GM18868 (cell line): ENCODE measurements around the gene BBS9.

ENCODE experiments used
- ATAC-seq: cut with Tn5 transposase; IDR thresholded peaks from one replicate; pipeline ENCODE4 v1.9.1; 2021; ENCODE audit warnings: mild to moderate bottlenecking, moderate library complexity; ENCODE audit not compliant: unreplicated experiment

BBS9 gene

DNA sequence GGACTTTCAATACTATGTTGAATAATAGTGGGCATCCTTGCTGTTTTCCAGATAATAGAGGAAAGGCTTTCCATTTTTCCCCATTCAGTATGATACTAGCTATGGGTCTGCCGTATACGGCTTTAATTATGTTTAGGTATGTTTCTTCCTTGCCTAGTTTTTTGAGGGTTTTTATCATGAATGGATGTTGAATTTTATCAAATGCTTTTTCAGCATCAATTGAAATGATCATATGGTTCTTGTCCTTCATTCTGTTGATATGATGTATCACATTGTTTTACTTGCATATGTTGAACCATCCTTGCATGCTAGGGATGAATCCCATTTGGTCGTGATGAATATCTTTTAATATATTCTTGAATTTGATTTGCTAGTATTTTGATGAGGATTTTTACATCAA is 11.0 kb upstream of the BBS9 start:
- ATAC-seq: no peak

DNA sequence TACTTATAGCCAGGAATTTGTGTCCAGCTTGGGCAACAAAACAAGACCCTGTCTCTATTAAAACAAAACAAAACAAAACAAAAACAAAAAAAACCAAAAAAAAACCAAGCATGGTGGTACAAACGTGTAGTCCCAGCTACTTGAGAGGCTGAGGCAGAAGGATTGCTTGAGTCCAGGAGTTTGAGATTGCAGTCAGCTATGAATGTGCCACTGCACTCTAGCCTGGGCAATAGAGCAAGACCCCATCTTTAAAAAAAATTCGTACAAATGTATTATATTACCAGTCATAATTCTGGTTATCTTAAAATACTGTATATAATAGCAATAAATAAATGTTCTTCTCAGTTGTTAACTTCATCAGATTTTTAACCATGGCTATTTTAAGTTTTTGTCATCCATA is 2.3 kb upstream of the BBS9 start:
- ATAC-seq: no peak

DNA sequence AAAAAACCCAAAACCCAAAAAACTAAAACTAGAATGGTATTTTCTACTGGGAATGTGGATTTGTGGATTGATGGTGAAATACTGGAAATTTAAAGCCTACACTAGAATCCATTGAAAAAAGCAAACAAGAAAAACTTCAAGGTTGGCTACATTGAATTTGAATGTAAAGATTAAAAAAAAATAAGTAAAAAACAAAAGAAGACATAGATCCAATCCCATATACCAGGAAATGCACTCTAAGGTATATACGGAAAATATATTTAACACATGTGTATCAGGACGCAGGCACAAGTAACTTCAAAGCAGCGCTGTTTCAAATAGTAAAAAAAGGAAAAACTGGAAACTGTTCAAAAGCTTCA is 754 bp upstream of the BBS9 start:
- ATAC-seq: no peak

DNA sequence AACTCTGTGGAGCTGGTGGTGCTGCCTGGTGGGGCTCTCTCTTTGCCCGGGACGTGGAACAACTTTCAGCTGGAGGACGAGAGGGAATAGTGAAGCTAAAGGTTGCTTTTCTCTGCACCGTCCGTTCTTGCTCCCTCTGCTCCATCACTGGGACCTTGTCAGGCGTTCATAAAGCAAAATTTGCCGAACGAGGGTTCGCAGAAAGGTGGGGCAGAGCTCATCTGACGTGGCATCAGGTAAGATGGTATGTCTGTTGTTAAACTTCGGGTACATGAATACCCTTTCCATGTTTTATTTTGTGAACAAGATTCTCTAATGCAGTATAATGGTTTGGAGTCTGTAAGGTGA is 416 bp downstream of the BBS9 start:
- ATAC-seq: peak; percentile 0

DNA sequence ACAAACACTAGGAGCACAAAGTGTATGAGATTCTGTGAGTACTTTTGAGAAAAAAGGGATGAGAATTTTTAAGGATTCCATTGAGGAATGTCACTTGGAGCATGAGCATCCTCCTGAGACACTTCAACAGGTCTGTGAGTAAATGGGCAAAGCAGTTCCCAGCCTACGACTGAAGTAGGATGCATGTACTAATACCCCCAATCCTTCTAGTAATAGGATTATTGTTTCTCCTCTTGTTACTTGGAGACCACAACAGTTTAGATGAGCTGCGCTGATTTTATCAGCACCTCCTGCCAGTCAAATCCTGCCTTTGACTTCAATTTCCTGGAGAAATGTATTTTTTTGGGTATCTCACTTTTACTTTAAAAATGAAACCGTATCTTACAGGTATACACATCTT is 820 bp downstream of the BBS9 start:
- ATAC-seq: no peak

DNA sequence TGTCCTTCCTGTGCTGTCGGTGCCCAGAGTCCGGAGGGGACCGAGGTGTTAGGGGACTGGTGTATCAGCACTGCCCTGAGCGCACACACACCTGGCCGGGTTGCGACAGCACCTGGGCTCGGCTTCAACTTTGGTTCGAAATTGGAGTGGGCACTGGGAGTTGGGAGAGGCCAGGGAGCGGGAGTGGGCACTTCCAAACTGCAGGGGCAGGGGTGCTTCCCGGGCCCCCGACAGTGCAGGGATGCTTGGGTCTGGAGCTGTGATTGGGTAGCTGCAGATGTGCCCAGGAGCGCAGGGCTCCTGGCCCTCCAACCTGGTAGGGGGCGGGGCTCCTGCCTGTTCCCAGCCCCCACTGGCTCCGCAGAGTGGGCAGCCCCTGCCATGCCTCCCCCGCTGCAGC is 7.7 kb downstream of the BBS9 start:
- ATAC-seq: no peak

DNA sequence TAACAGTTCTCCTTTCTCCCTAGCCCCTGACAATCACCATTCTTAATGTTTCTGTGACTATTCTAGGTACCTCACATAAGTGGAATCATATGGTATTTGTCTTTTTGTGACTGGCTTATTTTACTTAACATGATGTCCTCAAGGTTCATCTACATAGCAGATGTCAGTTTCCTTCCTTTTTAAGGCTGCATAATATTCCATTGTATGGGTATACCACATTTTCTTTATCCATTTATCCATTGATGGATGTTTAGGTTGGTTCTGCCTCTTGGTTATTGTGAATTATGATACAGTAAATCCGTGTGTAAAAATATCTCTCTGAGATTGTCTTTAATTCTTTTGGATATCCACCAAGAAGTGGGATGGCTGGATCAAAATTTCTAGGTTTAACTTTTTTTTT is 13.2 kb downstream of the BBS9 start:
- no peak for ATAC-seq

DNA sequence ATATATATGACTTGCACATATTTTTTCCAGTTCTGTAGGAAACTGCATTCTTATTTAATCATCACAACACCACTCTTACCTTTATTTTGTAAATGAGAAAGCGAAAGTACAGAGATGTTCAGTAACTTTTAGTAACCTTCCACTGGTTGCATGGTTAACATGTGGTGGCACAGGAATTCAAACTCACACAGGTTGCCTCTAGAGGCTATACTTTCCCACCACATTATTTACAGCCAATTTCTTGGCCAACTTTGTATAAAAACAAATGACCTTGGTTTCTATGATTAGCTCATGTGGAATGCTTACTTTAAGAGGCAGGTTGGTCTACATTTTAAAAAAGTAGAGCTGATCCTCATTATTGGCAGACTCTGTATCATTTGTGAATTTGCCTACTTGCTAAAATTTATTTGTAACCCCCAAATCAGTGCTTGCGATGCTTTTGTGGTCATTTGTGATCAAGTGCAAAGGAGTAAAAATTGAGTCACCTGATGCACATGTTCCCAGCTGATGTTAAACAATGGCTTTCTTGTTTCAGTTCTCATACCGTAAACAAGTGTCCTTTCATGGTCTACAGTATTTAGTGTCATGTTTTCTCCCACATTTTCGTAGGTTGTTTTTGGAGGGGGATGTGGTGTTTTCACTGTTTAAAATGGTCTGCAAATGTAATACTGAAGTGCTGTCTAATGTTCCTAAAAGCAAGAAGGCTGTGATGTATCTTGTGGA is 14.8 kb downstream of the BBS9 start:
- ATAC-seq: peak; percentile 74

DNA sequence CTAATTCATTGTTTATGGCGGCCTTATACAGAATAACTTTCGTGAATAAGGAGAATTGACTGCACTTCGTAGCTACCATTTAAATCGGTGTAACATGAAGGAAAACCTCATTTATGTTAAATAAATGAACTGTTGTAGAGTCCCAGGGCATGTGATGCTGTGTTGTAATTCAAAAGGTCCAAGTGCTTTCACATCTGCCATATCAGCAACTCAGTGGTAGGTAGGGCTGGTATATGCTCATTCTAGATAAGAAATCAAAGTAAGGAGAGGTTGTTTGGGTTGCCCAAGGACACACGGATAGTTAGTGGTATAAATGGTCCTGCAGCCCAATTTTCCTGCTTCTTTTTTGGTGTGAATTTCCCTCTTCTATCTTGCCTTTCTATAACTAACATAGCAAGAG is 15.8 kb downstream of the BBS9 start:
- ATAC-seq: no peak

DNA sequence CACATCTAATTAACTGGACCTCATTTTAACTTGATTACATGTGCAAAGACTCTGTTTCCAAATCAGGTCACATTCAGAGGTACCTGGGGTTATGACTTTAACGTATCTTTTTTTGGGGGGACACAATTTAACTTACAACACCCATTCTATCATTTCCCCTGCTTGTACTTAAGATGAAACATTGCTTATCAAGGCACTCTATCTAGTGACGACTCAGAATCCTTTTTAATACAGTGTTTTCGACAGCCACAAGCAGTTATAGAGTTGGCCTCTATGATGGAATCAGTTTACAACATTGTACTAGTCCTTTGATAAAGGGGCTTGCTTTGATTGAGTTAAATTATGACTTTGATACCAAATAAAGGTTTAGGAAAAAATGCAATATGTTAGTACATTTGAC is 22.7 kb downstream of the BBS9 start:
- no peak for ATAC-seq

DNA sequence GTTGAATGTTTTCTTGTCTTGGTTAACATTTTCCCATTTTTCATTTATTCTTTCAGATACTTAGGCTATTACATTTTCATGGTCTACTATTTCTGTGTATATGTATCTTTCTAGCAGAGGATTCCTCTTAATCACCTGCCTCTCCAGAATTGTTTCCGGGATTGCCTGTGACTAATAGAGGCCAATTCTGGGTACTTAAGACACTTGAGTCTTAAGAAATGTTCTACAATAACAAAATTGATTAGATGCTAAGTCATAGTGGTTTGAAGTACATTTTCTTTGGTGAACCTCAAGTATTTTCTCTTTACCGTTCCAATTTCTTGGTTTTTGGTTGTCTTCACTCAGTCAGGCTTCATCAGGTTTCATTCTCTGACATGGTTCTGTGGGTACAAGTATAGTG is 26.4 kb downstream of the BBS9 start:
- no peak for ATAC-seq

DNA sequence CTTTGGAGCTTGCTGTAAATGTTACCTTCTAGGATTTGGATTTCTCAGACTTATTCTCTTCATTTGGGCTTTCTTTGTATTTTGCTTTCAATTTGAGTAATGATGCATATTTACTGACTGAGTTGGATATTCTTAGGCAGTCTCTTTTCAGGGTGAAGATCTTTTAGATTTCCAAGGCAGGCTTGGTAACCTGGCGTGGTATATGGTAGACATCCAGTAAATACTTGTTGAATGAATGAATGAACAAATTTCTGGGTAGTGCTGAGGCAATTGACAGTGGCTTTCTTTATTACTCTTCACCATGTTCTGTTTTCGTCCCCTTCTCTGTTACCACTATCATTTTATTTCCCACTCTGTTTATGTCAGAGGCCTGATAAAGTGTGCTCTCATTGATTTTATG is 27.1 kb downstream of the BBS9 start:
- ATAC-seq: no peak

DNA sequence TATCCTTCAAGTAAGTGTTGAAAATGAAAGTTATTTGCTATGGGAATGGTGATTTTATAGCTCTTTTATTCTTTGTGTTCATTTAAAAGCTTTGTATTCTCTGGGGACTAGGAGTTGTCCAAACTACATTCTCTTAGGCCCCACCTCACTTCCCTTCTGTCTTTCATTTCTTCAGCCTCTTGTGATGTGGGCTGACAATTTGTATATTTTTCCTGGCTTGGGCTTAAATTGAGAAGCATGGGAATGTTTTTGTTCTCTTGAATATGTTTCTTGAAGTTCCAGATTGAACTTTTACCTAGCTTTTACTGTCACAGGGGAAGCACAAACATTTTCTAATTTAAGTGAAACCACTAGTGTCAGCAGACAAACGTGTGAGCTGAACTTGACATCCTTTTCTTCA is 27.9 kb downstream of the BBS9 start:
- no peak for ATAC-seq

DNA sequence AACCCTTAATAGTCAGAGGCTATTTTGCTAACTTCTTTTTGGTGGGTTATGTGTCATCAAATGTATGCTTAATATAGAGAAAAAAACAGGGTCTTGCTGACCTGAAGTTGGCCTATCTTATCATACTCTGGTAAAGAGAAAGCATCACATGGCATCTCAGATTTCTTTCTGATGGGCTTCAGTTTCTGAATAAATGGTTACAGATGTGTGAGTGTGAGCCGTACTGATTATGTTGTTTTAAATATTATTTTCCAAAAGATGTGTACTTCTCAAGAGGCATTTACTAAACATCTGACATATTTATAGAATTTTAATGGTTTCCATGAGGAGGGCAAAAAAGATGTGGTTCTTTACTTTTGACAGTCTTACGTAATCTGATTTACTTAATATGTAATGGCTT is 28.4 kb downstream of the BBS9 start:
- ATAC-seq: no peak

DNA sequence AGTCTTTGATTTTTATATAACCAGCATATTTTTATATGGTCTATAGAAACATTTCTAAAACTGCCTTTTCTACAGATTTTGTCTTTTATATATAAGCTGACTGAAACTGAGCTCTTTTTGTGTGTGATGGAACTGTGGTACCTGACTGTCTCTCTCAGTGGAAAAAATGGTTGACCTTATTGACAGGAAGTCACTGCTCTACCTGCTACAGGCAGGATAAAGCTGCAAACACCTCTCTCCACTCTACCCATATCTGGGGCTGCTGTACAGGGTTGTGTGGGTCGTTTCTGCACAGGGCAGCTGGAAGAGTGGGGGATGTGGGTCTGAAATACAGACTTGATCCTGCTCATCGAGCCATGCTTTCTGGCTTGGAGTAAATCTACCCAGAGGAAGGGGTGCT is 48.5 kb downstream of the BBS9 start:
- ATAC-seq: no peak

DNA sequence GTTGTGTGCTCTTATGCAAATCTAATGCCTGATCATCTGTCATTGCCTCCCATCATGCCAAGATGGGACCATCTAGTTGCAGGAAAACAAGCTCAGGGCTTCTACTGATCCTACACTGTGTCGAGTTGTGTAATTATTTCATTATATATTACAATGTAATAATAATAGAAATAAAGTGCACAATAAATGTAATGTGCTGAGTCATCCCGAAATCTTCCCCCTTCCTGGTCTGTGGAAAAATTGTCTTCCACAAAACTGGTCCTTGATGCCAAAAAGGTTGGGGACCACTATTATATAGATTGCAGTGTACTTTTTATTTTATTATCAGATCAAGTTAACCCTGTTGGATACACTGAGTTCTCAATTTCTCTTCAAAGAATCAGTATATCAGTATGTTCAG is 50.2 kb downstream of the BBS9 start:
- no peak for ATAC-seq

DNA sequence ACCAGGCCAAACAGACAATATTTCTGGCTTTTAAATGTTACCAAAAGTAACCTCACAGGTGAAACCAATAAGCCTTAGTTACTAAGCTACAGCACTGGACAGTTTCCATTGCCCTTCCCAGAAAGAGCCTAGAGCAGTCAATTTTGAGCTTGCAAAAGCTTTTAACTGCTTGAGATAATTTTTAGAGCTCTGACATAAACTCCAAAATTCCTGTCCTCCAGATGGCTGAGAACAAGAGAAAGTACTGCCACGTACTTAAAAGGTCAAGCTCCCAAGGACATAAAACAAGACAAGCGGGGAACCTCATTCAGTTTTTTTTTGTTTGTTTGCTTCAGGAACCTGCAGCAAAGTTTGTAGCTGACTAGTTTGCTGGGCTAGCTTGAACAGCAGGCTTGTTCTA is 54.1 kb downstream of the BBS9 start:
- ATAC-seq: no peak

DNA sequence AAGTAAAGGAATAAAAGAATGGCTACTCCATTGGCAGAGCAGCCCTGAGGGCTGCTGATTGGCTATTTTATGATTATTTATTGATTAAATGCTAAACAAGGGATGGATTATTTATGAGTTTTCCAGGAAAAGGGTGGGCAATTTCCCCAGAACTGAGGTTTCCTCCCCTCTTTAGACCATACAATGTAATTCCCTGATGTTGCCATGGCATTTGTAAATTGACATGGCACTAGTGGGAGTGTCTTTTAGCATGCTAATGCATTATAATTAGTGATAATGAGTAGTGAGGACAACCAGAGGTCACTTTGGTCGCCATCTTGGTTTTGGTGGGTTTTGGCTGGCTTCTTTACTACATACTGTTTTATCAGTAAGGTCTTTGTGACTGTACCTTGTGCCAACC is 55.5 kb downstream of the BBS9 start:
- no peak for ATAC-seq

DNA sequence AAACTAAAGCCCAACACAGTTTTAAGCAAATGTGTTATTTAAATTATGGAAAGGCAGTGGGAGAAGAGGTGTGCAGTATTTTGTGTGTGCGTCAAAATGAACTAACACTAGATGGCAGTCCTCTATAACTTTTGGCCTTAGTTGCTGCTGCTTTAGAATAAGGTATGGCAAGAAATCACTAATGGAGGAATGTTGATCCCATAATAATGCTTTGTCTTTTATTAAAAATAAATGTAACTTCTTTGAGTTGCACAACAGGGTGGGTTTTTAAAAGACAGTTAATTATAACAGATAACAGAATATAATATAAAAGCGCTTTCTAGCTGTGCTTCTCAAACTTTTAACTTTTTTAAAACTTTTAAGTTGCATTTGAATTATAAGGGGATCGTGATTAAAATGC is 56.4 kb downstream of the BBS9 start:
- peak; percentile 79 for ATAC-seq

DNA sequence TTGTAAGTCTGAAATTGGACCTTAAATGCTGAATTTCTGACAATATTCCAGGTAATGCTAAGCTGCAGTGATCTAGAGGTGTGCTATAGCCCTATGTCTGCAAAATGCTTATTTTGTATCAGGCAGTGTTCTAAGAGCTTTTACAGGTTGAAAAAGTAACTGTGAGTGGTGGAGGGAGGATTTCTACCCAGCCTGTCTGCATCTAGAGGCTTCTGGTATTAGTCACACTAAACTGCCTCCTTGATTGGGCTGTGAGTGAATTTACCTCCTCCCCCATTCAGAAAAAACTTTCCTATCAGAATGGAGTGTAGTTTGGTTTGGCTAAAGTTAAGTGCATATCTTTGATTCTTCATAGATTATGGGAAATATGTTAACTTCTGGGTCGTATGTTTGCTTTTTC is 56.8 kb downstream of the BBS9 start:
- ATAC-seq: no peak

DNA sequence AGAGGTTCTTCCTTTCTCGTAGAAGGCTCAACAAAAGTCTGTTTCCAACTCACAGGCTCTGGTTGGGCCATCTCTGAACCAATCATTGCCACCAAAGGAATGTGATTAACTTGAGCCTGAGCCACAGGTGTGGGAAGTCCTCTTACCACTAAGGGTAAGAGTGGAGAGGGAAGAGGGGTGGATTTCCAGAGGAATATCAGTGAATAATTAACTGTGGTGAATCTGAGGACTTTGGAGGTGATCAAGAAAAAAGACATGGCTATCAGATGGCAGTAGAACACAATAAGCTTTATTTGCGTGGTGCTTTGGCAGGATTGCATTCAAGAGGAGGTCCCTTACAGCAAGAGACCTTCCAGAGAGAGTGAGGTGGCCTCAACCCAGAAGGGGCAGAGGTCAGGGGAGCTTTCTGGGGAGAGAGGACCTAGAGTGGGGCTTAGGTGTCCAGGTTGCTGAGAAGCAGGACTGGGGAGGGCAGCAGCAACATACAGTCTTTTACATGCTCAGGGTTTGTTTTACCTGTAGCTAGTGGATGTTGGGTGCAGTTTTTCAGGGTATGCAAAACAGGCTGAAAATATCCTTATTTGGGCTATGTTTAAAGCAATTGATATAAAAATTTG is 61.4 kb downstream of the BBS9 start:
- peak; percentile 4 for ATAC-seq

DNA sequence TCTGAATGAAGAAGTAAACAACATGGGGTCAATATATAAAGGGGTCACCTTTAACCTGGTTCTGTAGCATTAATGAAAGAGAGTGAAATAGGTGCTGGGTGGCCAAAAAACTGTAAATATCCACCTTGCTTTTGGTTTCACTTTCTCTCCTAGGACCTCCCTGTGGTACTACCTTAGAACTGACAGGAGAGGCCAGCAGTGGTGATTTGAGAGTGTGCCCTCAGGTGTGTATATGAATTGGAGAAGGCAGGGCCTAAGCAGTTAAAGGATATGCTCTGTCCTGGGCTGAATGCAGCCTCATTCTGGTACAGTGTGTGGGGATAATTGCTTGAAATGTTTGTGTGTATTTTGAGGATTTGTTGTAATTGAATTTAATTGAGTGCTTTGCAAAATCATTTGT is 62.0 kb downstream of the BBS9 start:
- peak; percentile 72 for ATAC-seq

DNA sequence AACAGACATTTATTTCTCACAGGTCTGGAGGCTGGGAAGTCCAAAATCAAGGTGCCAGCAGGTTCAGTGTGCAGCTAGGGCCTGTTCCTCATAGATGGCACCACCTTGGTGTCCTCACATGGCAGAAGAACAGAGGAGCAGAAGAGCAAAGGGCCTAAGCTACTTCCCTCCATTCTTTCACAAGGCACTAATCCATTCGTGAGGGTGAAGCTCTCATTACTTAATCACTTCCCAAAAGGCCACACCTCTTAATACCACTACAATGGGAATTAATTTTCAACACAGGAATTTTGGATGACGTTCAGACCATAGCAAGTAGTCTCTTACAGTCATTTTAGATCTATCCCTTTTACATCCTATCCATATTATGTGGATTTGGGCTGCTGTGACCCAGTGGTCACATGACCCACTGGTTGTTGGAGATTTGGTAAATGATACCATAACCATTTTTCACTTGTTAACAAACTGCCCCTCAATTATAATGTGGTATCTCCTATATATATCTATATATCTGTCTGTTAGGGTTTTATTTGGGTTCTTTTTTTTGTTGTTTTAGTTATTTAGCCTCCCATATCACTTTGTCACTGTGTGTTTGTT is 63.4 kb downstream of the BBS9 start:
- ATAC-seq: no peak
